Activated T-helper 2 cell treated with anti-CD3 and anti-CD28 coated beads, Interferon-gamma antibody, Interleukin-2, Interleukin-4, amounts not matched to agents 10 μg/mL and 5 μg/mL and 100 μg/mL, durations not matched to agents 14 hours and 24 hours and 36 hours (primary cell): ENCODE measurements around the gene CES2. TPM values are rescaled to one million over a fixed set of nuclear protein-coding genes. Genes with fewer than 3 reads are reported as not detected.
A peak's percentile ranks its signal among the peaks of the same experiment; 100 is the strongest.

Experiments used
- DNase-seq: peaks from one replicate; pipeline ENCODE4 v3.0.0; 2021; ENCODE audit warnings: low spot score
- H3K27ac Mint-ChIP-seq: one replicate; pipeline ENCODE4 v1.8.0; 2021; ENCODE audit warnings: mixed read lengths
- H3K27me3 Mint-ChIP-seq: one replicate; pipeline ENCODE4 v1.8.0; 2021; ENCODE audit warnings: low read depth, mixed read lengths
- H3K36me3 Mint-ChIP-seq: one replicate; pipeline ENCODE4 v1.8.0; 2021; ENCODE audit warnings: low read depth, mixed read lengths
- H3K4me1 Mint-ChIP-seq: one replicate; pipeline ENCODE4 v1.8.0; 2021; ENCODE audit warnings: low read depth, mixed read lengths
- H3K4me3 Mint-ChIP-seq: one replicate; pipeline ENCODE4 v1.8.0; 2021; ENCODE audit warnings: low read depth, mild to moderate bottlenecking, moderate library complexity, mixed read lengths
- H3K9me3 Mint-ChIP-seq: one replicate; pipeline ENCODE4 v1.8.0; 2021; ENCODE audit warnings: mixed read lengths
- intact Hi-C: fragments of 100-400 bp; cut with micrococcal nuclease; formaldehyde crosslinking; loops from one replicate; pipeline ENCODE4 v1.15.1; 2023
- total RNA-seq: library from RNA; stranded (reverse); gene quantifications from 2 replicates; pipeline ENCODE4 v1.2.3, GENCODE V29; 2022

Gene CES2
- total RNA-seq, 1 donor from 2014 or later = 35.3 TPM

- Mint-ChIP-seq H3K27me3 (peaks cover 15% of the 10 kb centered on the region), H3K27ac (no peak overlapping the region), H3K9me3 (no peaks in the 10 kb centered on the region), H3K4me1 (no peaks in the 10 kb centered on the region), H3K4me3 (no peak overlapping the region), H3K36me3 (no peaks in the 10 kb centered on the region)
- no peak for DNase-seq
- intact Hi-C loops = no loop called here
These were observed 18.8 kb upstream of the CES2 start for GRCh38 chr16:66916518-66916917.

GRCh38 chr16:66917741-66918140, 17.6 kb upstream of the CES2 start:
- H3K4me1 Mint-ChIP-seq = no peaks in the 10 kb centered on the region
- H3K4me3 Mint-ChIP-seq = no peak overlapping the region
- no peaks in the 10 kb centered on the region for H3K36me3 Mint-ChIP-seq
- no peaks in the 10 kb centered on the region for H3K9me3 Mint-ChIP-seq
- peaks cover 15% of the 10 kb centered on the region for H3K27me3 Mint-ChIP-seq
- no peak for DNase-seq
- no peak overlapping the region for H3K27ac Mint-ChIP-seq
- intact Hi-C loops = no loop called here

- no peak overlapping the region for H3K4me3 Mint-ChIP-seq
- peaks cover 20% of the 10 kb centered on the region for H3K27me3 Mint-ChIP-seq
- intact Hi-C loops = no loop called here
- no peaks in the 10 kb centered on the region for H3K4me1 Mint-ChIP-seq
- H3K27ac Mint-ChIP-seq = no peak overlapping the region
- H3K9me3 Mint-ChIP-seq = no peaks in the 10 kb centered on the region
- no peak for DNase-seq
- H3K36me3 Mint-ChIP-seq = no peaks in the 10 kb centered on the region
These were observed 17.0 kb upstream of the CES2 start for GRCh38 chr16:66918355-66918754.

- Mint-ChIP-seq H3K36me3 (no peaks in the 10 kb centered on the region), H3K4me1 (peaks cover 4% of the 10 kb centered on the region), H3K27me3 (peaks cover 26% of the 10 kb centered on the region), H3K27ac (no peak within 1 kb of the TSS), H3K9me3 (no peaks in the 10 kb centered on the region), H3K4me3 (no peak within 1 kb of the TSS)
- DNase-seq = no peak
- intact Hi-C loops = no loop called here
These were observed 16.3 kb upstream of the CES2 start, which contains the start of gene CDH16 for GRCh38 chr16:66918803-66919568. CDH16 (minus strand) TSS chr16:66918885; CDS start chr16:66918065, 820 bp downstream.

- Mint-ChIP-seq H3K4me1 (peaks cover 5% of the 10 kb centered on the region), H3K36me3 (no peaks in the 10 kb centered on the region), H3K27me3 (peaks cover 27% of the 10 kb centered on the region), H3K4me3 (no peak overlapping the region), H3K9me3 (no peaks in the 10 kb centered on the region), H3K27ac (no peak overlapping the region)
- DNase-seq = no peak
- intact Hi-C loops = no loop called here
These were observed 15.6 kb upstream of the CES2 start for GRCh38 chr16:66919569-66920298.

GRCh38 chr16:66920299-66920590, 15.1 kb upstream of the CES2 start:
- peaks cover 28% of the 10 kb centered on the region for H3K27me3 Mint-ChIP-seq
- H3K4me1 Mint-ChIP-seq = peaks cover 5% of the 10 kb centered on the region
- H3K4me3 Mint-ChIP-seq = no peak overlapping the region
- DNase-seq = no peak
- no peak overlapping the region for H3K27ac Mint-ChIP-seq
- no peaks in the 10 kb centered on the region for H3K36me3 Mint-ChIP-seq
- intact Hi-C loops = no loop called here
- H3K9me3 Mint-ChIP-seq = no peaks in the 10 kb centered on the region

GRCh38 chr16:66920924-66921680, 14.2 kb upstream of the CES2 start:
- Mint-ChIP-seq H3K36me3 (no peaks in the 10 kb centered on the region), H3K27ac (no peak overlapping the region), H3K4me3 (no peak overlapping the region), H3K27me3 (peaks cover 36% of the 10 kb centered on the region), H3K4me1 (peaks cover 10% of the 10 kb centered on the region), H3K9me3 (no peaks in the 10 kb centered on the region)
- no peak for DNase-seq
- intact Hi-C loops = no loop called here

GRCh38 chr16:66921729-66922450, 13.4 kb upstream of the CES2 start:
- DNase-seq = no peak
- no peaks in the 10 kb centered on the region for H3K9me3 Mint-ChIP-seq
- intact Hi-C loops = no loop called here
- peaks cover 10% of the 10 kb centered on the region for H3K4me1 Mint-ChIP-seq
- no peak overlapping the region for H3K27ac Mint-ChIP-seq
- no peaks in the 10 kb centered on the region for H3K36me3 Mint-ChIP-seq
- H3K27me3 Mint-ChIP-seq = peaks cover 40% of the 10 kb centered on the region
- no peak overlapping the region for H3K4me3 Mint-ChIP-seq

GRCh38 chr16:66923247-66923731, 12.0 kb upstream of the CES2 start:
- H3K4me1 Mint-ChIP-seq = peaks cover 16% of the 10 kb centered on the region
- H3K9me3 Mint-ChIP-seq = no peaks in the 10 kb centered on the region
- intact Hi-C loops = no loop called here
- DNase-seq = no peak
- no peaks in the 10 kb centered on the region for H3K36me3 Mint-ChIP-seq
- no peak overlapping the region for H3K4me3 Mint-ChIP-seq
- peaks cover 40% of the 10 kb centered on the region for H3K27me3 Mint-ChIP-seq
- no peak overlapping the region for H3K27ac Mint-ChIP-seq

GRCh38 chr16:66923866-66924265, 11.4 kb upstream of the CES2 start:
- Mint-ChIP-seq H3K27ac (no peak overlapping the region), H3K4me3 (peak overlapping the region; percentile 5), H3K27me3 (peaks cover 40% of the 10 kb centered on the region), H3K9me3 (no peaks in the 10 kb centered on the region), H3K4me1 (peaks cover 20% of the 10 kb centered on the region), H3K36me3 (no peaks in the 10 kb centered on the region)
- intact Hi-C loops = no loop called here
- no peak for DNase-seq

- DNase-seq = peak; percentile 29
- H3K27ac Mint-ChIP-seq = no peak overlapping the region
- H3K9me3 Mint-ChIP-seq = no peaks in the 10 kb centered on the region
- intact Hi-C loops = loop anchor here (5.0 kb wide), 2 partner anchors 42 to 92 kb away; partner anchors contain the start of genes NAE1 and PDP2
- peaks cover 36% of the 10 kb centered on the region for H3K27me3 Mint-ChIP-seq
- peaks cover 20% of the 10 kb centered on the region for H3K4me1 Mint-ChIP-seq
- no peaks in the 10 kb centered on the region for H3K36me3 Mint-ChIP-seq
- peak overlapping the region; percentile 13 for H3K4me3 Mint-ChIP-seq
These were observed 10.6 kb upstream of the CES2 start for GRCh38 chr16:66924527-66925321.
